ENCODE measurements around the gene CNTNAP1.
A peak's percentile ranks its signal among the peaks of the same experiment; 100 is the strongest.

GRCh38 chr17:42677921-42678781 is 4.2 kb upstream of the CNTNAP1 start:
- TF ChIP-seq CTCF (IDR thresholded peaks at IDR 0.05) (peak in 1 of 6 experiments; percentile 2), POLR2A (IDR thresholded peaks at IDR 0.05) (peak in 1 of 4 donors; percentile 47)
